ENCODE measurements around the gene MYLK3. TPM values are rescaled to one million over a fixed set of nuclear protein-coding genes. Genes with fewer than 3 reads are reported as not detected.

The MYLK3 gene
- total and polyA plus RNA-seq, 3 experiments from 2014 or later = 0.20 to 0.47 TPM; not detected in 1

DNA sequence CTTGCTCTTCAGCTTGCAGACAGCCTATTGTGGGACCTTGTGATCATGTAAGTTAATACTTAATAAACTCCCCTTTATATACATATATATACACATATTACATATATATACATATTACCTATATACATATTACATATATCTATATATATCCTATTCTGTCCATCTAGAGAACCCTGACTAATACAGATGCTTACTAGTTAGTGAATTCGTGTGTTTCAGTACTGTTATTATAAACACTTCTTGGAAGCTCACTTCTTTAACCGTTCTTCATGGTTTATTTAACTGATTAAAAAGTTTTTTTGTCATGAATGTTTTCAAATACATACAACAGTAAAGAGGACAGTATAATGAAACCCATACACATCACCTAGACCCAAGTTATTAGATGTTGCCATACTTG is 46.1 kb downstream of the MYLK3 start:
- Mint-ChIP-seq H3K4me1 (no peaks in the 10 kb centered on the region), H3K27me3 (no peaks in the 10 kb centered on the region)

DNA sequence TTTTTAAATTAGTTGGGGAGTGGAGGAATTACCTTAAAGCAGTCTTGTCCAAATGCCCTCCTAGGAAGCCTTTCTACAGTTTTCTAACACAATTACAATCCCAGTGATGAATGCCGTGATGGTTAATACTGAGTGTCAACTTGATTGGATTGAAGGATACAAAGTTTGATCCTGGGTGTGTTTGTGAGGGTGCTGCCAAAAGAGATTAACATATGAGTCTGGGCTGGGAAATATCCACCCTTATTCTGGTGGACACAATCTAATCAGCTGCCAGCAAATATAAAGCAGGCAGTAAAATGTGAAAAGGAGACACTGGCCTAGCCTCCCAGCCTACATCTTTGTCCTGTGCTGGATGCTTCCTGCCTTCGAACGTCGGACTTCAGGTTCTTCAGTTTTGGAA is 46.5 kb downstream of the MYLK3 start:
- Histone ChIP-seq H3K27me3 (ENCODE audit: insufficient read depth, low read length, poor library complexity, severe bottlenecking) (no peaks in the 10 kb centered on the region), H3K4me1 (ENCODE audit: insufficient read depth, low read length) (no peaks in the 10 kb centered on the region), H3K36me3 (ENCODE audit: insufficient read depth, low read length) (no peaks in the 10 kb centered on the region), H3K4me3 (ENCODE audit: low read length) (no peak overlapping the region), H3K9me3 (ENCODE audit: low read length) (no peaks in the 10 kb centered on the region), H3K27ac (ENCODE audit: low read depth, low read length) (no peak overlapping the region)
- DNase-seq = no peak
- Mint-ChIP-seq H3K4me3 (no peak overlapping the region), H3K36me3 (no peaks in the 10 kb centered on the region), H3K4me1 (no peaks in the 10 kb centered on the region), H3K27ac (no peak overlapping the region), H3K27me3 (no peaks in the 10 kb centered on the region), H3K9me3 (no peaks in the 10 kb centered on the region)
- ChIA-PET POLR2A (no interaction called here), CTCF (no interaction called here)

More for the DNA sequence above, 46.1 kb downstream of the MYLK3 start:
- H3K27ac Mint-ChIP-seq = no peak overlapping the region
- H3K36me3 Mint-ChIP-seq = no peaks in the 10 kb centered on the region
- ChIA-PET CTCF (no interaction called here), POLR2A (no interaction called here)
- no peak overlapping the region for H3K27ac ChIP-seq (ENCODE audit: low read depth, low read length)
- no peak overlapping the region for H3K4me3 Mint-ChIP-seq
- no peaks in the 10 kb centered on the region for H3K4me1 ChIP-seq (ENCODE audit: insufficient read depth, low read length)
- no peak overlapping the region for H3K4me3 ChIP-seq (ENCODE audit: low read length)
- no peaks in the 10 kb centered on the region for H3K36me3 ChIP-seq (ENCODE audit: insufficient read depth, low read length)
- H3K27me3 ChIP-seq (ENCODE audit: insufficient read depth, low read length, poor library complexity, severe bottlenecking) = no peaks in the 10 kb centered on the region
- no peaks in the 10 kb centered on the region for H3K9me3 ChIP-seq (ENCODE audit: low read length)
- no peak for DNase-seq
- H3K9me3 Mint-ChIP-seq = no peaks in the 10 kb centered on the region

DNA sequence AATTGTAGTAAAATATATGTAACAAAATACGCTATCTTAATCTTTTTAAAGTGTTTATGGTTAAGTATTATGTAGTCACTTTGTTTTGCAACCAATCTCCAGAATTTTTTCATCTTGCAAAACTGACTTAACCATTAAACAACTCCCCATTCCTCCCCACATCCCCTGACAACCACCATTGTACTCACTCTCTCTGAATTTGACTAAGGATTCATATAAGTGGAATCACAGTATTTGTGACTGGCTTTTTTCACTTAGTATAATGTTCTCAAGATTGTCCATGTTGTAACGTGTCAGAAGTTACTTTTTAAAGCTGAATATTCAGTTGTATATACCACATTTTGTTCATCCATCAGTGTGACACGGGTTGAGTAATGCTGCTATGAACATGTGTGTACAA is 48.1 kb downstream of the MYLK3 start:
- H3K27me3 Mint-ChIP-seq = no peaks in the 10 kb centered on the region
- no peak for DNase-seq
- H3K4me1 ChIP-seq (ENCODE audit: insufficient read depth, low read length) = no peaks in the 10 kb centered on the region
- H3K27ac ChIP-seq (ENCODE audit: low read depth, low read length) = no peak overlapping the region
- H3K4me3 Mint-ChIP-seq = no peak overlapping the region
- ChIA-PET POLR2A (interaction anchor here (0.6 kb wide), 1 partner anchor 11 kb away, joined by 4 read pairs; no protein-coding TSS in a partner anchor), CTCF (no interaction called here)
- H3K36me3 Mint-ChIP-seq = peaks cover 0 to 4% (median 0%) of the 10 kb centered on the region in 3 donors
- H3K27me3 ChIP-seq (ENCODE audit: insufficient read depth, low read length, poor library complexity, severe bottlenecking) = no peaks in the 10 kb centered on the region
- no peak overlapping the region for H3K27ac Mint-ChIP-seq
- H3K9me3 Mint-ChIP-seq = no peaks in the 10 kb centered on the region
- H3K36me3 ChIP-seq (ENCODE audit: insufficient read depth, low read length) = no peaks in the 10 kb centered on the region
- no peak overlapping the region for H3K4me3 ChIP-seq (ENCODE audit: low read length)
- H3K9me3 ChIP-seq (ENCODE audit: low read length) = no peaks in the 10 kb centered on the region
- H3K4me1 Mint-ChIP-seq = no peaks in the 10 kb centered on the region

GRCh38 chr16:46696957-46697356 is 51.2 kb downstream of the MYLK3 start:
- Histone ChIP-seq H3K36me3 (ENCODE audit: insufficient read depth, low read length) (no peaks in the 10 kb centered on the region), H3K27ac (ENCODE audit: low read depth, low read length) (no peak overlapping the region), H3K9me3 (ENCODE audit: low read length) (no peaks in the 10 kb centered on the region), H3K4me1 (ENCODE audit: insufficient read depth, low read length) (no peaks in the 10 kb centered on the region), H3K27me3 (ENCODE audit: insufficient read depth, low read length, poor library complexity, severe bottlenecking) (no peaks in the 10 kb centered on the region), H3K4me3 (ENCODE audit: low read length) (no peak overlapping the region)
- DNase-seq = no peak
- Mint-ChIP-seq H3K27me3 (no peaks in the 10 kb centered on the region), H3K9me3 (no peaks in the 10 kb centered on the region), H3K36me3 (peaks cover 0 to 4% (median 0%) of the 10 kb centered on the region in 3 donors), H3K27ac (no peak overlapping the region), H3K4me3 (peak overlapping the region in 1 of 7 donors; percentile 6), H3K4me1 (no peaks in the 10 kb centered on the region)
- ChIA-PET CTCF (no interaction called here), POLR2A (no interaction called here)

DNA sequence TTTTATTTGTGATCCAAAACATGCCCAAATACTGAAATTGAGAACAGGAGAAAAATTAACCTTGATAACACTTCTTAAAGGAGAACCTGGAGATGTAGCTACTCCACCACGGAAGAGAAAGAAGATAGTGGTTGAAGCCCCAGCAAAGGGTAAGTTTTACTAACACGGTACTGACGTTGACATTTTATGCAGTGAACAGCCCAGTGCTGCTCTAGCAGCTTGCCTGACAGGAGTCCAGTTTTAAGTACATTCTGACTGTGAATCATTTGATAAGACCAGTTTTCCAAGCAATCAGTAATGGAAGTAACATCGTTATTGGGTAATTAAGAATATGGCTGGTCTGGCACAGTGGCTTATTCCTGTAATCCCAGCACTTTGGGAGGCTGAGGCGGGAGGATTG is 52.2 kb downstream of the MYLK3 start:
- peaks cover under 1% of the 10 kb centered on the region for H3K4me1 ChIP-seq (ENCODE audit: insufficient read depth, low read length)
- no peaks in the 10 kb centered on the region for H3K9me3 ChIP-seq (ENCODE audit: low read length)
- Mint-ChIP-seq H3K4me3 (no peak overlapping the region), H3K27ac (no peak overlapping the region), H3K36me3 (peaks cover 0 to 4% (median 0%) of the 10 kb centered on the region in 3 donors), H3K9me3 (no peaks in the 10 kb centered on the region), H3K27me3 (no peaks in the 10 kb centered on the region), H3K4me1 (peaks cover 0 to 3% (median 0%) of the 10 kb centered on the region in 3 donors)
- no peaks in the 10 kb centered on the region for H3K27me3 ChIP-seq (ENCODE audit: insufficient read depth, low read length, poor library complexity, severe bottlenecking)
- CTCF ChIA-PET = no interaction called here
- POLR2A ChIA-PET = no interaction called here
- no peak overlapping the region for H3K27ac ChIP-seq (ENCODE audit: low read depth, low read length)
- DNase-seq = no peak
- no peaks in the 10 kb centered on the region for H3K36me3 ChIP-seq (ENCODE audit: insufficient read depth, low read length)
- H3K4me3 ChIP-seq (ENCODE audit: low read length) = no peak overlapping the region

DNA sequence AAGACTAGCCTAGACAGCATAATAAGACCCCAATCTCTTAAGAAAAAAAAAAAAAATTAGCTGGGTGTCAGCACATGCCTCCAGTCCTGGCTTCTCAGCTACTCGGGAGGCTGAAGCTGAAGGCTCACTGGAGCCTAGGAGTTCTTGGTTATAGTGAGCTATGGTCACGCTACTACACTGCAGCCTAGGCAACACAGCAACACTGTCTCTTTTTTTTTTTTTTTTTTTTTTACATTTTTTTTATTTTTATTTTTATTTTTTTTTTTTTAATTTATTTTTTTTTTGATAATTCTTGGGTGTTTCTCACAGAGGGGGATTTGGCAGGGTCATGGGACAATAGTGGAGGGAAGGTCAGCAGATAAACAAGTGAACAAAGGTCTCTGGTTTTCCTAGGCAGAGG is 54.5 kb downstream of the MYLK3 start:
- Histone ChIP-seq H3K9me3 (ENCODE audit: low read length) (no peaks in the 10 kb centered on the region), H3K4me3 (ENCODE audit: low read length) (no peak overlapping the region), H3K36me3 (ENCODE audit: insufficient read depth, low read length) (no peaks in the 10 kb centered on the region), H3K4me1 (ENCODE audit: insufficient read depth, low read length) (peaks cover 12% of the 10 kb centered on the region), H3K27me3 (ENCODE audit: insufficient read depth, low read length, poor library complexity, severe bottlenecking) (no peaks in the 10 kb centered on the region), H3K27ac (ENCODE audit: low read depth, low read length) (no peak overlapping the region)
- H3K9me3 Mint-ChIP-seq = no peaks in the 10 kb centered on the region
- H3K4me1 Mint-ChIP-seq = peaks cover 0 to 3% (median 0%) of the 10 kb centered on the region in 3 donors
- H3K27ac Mint-ChIP-seq = no peak overlapping the region
- peaks cover 0 to 5% (median 0%) of the 10 kb centered on the region in 3 donors for H3K36me3 Mint-ChIP-seq
- POLR2A ChIA-PET = no interaction called here
- no peak for DNase-seq
- H3K27me3 Mint-ChIP-seq = no peaks in the 10 kb centered on the region
- H3K4me3 Mint-ChIP-seq = no peak overlapping the region
- CTCF ChIA-PET = no interaction called here

DNA sequence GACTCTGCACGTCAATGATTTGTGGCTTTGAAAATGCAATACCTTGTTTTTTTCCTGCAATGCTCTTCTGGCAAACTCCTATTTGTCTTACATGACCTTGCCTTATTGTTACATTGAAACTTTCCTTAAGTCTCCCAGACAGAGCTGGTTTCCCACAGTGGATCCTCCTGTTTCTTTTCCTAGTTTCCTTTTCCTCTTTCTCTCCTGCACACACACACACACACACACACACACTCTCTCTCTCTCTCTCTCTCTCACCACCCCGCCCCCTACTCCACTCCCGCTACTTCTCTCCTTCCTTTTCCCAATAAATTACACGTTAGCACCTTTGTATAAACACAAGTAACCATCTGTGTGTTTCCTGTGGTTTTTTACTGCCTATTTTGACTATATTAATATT is 56.4 kb downstream of the MYLK3 start:
- CTCF ChIA-PET = no interaction called here
- no peak for DNase-seq
- POLR2A ChIA-PET = no interaction called here
- no peaks in the 10 kb centered on the region for H3K27me3 Mint-ChIP-seq
- Histone ChIP-seq H3K4me3 (ENCODE audit: low read length) (no peak overlapping the region), H3K36me3 (ENCODE audit: insufficient read depth, low read length) (no peaks in the 10 kb centered on the region), H3K27ac (ENCODE audit: low read depth, low read length) (no peak overlapping the region), H3K4me1 (ENCODE audit: insufficient read depth, low read length) (peaks cover 29% of the 10 kb centered on the region), H3K9me3 (ENCODE audit: low read length) (no peaks in the 10 kb centered on the region), H3K27me3 (ENCODE audit: insufficient read depth, low read length, poor library complexity, severe bottlenecking) (no peaks in the 10 kb centered on the region)
- no peaks in the 10 kb centered on the region for H3K9me3 Mint-ChIP-seq
- H3K36me3 Mint-ChIP-seq = peaks cover 0 to 10% (median 0%) of the 10 kb centered on the region in 3 donors
- peaks cover 16 to 21% (median 18%) of the 10 kb centered on the region in 3 donors for H3K4me1 Mint-ChIP-seq
- peak overlapping the region in 2 of 7 donors; percentile 34 to 49 for H3K4me3 Mint-ChIP-seq
- H3K27ac Mint-ChIP-seq = no peak overlapping the region

DNA sequence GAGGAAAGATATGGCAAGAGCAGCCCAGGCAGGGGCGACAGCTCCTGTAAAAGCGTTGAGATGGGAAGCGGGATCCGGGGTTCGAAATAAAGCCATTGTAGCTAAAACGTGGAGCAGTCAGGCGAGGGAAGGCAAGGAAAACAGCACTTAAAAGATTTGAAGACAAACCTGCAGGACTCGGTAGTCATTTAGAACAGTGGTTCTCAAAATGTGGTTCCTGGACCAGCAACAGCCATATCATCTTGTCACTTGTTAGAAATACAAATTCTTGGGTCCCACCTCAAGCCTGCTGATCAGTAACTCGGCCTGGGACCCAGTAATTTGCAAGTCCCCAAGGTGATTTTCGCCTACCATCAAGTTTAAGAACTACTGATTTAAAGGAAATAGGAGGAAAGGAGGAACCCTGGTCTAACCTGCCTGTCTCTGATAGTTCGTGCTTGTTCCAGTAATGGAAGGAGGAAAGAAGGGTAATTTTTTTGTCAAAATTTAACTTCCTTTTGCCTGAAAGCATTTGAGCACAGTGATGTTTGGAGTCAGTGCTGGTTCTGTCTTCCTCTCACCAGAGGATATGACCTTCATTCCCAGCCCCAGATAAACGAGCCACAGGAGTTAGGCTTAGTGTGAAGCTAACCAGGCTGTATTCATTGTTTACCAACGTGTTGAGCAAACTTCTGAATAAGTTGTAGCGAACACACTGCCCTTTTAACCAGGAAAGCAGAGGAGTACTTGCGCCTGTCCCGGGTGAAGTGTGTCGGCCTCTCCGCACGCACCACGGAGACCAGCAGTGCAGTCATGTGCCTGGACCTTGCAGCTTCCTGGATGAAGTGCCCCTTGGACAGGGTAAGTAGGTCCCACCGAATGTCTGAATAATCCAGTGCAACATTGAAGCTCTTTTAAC is 57.6 kb downstream of the MYLK3 start:
- POLR2A ChIA-PET = no interaction called here
- H3K9me3 ChIP-seq (ENCODE audit: low read length) = no peaks in the 10 kb centered on the region
- no peaks in the 10 kb centered on the region for H3K27me3 Mint-ChIP-seq
- peak overlapping the region in 2 of 7 donors; percentile 33 to 36 for H3K4me3 Mint-ChIP-seq
- H3K27ac ChIP-seq (ENCODE audit: low read depth, low read length) = peak overlapping the region; percentile 98
- no peak for DNase-seq
- no peaks in the 10 kb centered on the region for H3K9me3 Mint-ChIP-seq
- H3K36me3 ChIP-seq (ENCODE audit: insufficient read depth, low read length) = no peaks in the 10 kb centered on the region
- no peaks in the 10 kb centered on the region for H3K27me3 ChIP-seq (ENCODE audit: insufficient read depth, low read length, poor library complexity, severe bottlenecking)
- peak overlapping the region in 1 of 8 donors; percentile 63 for H3K27ac Mint-ChIP-seq
- H3K4me3 ChIP-seq (ENCODE audit: low read length) = peak overlapping the region; percentile 99
- H3K4me1 Mint-ChIP-seq = peaks cover 26 to 29% (median 28%) of the 10 kb centered on the region in 3 donors
- CTCF ChIA-PET = interaction anchor here (0.8 to 1.9 kb wide), 2 partner anchors 15 to 16 kb away, joined by 3 to 6 read pairs; no protein-coding TSS in a partner anchor
- H3K36me3 Mint-ChIP-seq = peaks cover 0 to 6% (median 0%) of the 10 kb centered on the region in 3 donors
- H3K4me1 ChIP-seq (ENCODE audit: insufficient read depth, low read length) = peaks cover 41% of the 10 kb centered on the region

All from CD8-positive, alpha-beta memory T cell (primary cell).